Activated naive CD8-positive, alpha-beta T cell treated with anti-CD3 and anti-CD28 coated beads, Interleukin-2, amount 10 ng/mL, durations not matched to agents 7 days and 5 days (primary cell): Measurements from ENCODE around the gene DPY19L1. TPM values are rescaled to one million over a fixed set of nuclear protein-coding genes. Genes with fewer than 3 reads are reported as not detected.
"Not testable (repeated sequence)": the region's sequence is repeated elsewhere in the genome, so short reads cannot be mapped to it uniquely, and the experiment has no call there.

Experiments used
- ATAC-seq: fragments of 150-1000 bp; cut with Tn5 transposase; one replicate; pipeline ENCODE4 v1.10.0; 2021; ENCODE audit warnings: low read depth, moderate library complexity
- POLR2A ChIA-PET: fragments of 350-600 bp; sonication (Branson Sonifier 250); formaldehyde crosslinking; loops from one replicate; lab custom pipeline; 2021; ENCODE audit warnings: antibody characterized with exemption; lab: Charles Lee
- DNase-seq: peaks from one replicate; pipeline ENCODE4 v3.0.0; 2021
- H3K27ac Mint-ChIP-seq: one replicate; pipeline ENCODE4 v1.8.0; 2022; ENCODE audit warnings: mild to moderate bottlenecking, mixed read lengths
- H3K27me3 Mint-ChIP-seq: one replicate; pipeline ENCODE4 v1.8.0; 2022; ENCODE audit warnings: mild to moderate bottlenecking, moderate library complexity, mixed read lengths
- H3K36me3 Mint-ChIP-seq: one replicate; pipeline ENCODE4 v1.8.0; 2021; ENCODE audit warnings: mild to moderate bottlenecking, mixed read lengths
- H3K4me1 Mint-ChIP-seq: one replicate; pipeline ENCODE4 v1.8.0; 2021; ENCODE audit warnings: mixed read lengths
- H3K4me3 Mint-ChIP-seq: one replicate; pipeline ENCODE4 v1.8.0; 2022; ENCODE audit warnings: mild to moderate bottlenecking, moderate library complexity, mixed read lengths
- H3K9me3 Mint-ChIP-seq: one replicate; pipeline ENCODE4 v1.8.0; 2021; ENCODE audit warnings: mixed read lengths
- total RNA-seq, 2 experiments: library from RNA; stranded (reverse); gene quantifications; one replicate each; pipeline ENCODE4 v1.2.3, GENCODE V29; 2021

The DPY19L1 gene
- total RNA-seq, 2 experiments from 2014 or later = 11.1 to 14.0 TPM

DNA sequence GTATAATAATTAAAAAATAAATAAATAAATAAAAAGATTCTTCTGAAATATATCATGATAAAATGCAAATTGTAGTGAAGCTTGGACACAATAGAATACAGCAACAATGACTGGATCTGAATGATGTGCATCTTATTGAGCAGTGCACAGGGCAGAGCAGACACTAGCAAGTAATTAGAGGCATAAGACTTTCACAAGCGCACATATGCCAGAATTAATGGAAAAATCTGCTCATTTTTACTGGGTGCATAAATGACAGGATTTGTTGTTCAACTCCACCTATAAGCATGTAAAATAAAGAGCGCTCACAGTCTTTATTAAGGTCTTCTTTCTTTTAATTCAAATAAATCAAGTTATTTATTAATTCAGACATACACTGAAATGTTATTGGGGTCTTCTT lies 125.0 kb downstream of the DPY19L1 start:
- Mint-ChIP-seq H3K9me3 (peaks cover 3% of the 10 kb centered on the region), H3K4me1 (no peaks in the 10 kb centered on the region), H3K4me3 (no peak overlapping the region), H3K27ac (no peak overlapping the region), H3K27me3 (peaks cover 3% of the 10 kb centered on the region), H3K36me3 (no peaks in the 10 kb centered on the region)
- DNase-seq (no peak), ATAC-seq (no peak)
- POLR2A ChIA-PET = no interaction called here

DNA sequence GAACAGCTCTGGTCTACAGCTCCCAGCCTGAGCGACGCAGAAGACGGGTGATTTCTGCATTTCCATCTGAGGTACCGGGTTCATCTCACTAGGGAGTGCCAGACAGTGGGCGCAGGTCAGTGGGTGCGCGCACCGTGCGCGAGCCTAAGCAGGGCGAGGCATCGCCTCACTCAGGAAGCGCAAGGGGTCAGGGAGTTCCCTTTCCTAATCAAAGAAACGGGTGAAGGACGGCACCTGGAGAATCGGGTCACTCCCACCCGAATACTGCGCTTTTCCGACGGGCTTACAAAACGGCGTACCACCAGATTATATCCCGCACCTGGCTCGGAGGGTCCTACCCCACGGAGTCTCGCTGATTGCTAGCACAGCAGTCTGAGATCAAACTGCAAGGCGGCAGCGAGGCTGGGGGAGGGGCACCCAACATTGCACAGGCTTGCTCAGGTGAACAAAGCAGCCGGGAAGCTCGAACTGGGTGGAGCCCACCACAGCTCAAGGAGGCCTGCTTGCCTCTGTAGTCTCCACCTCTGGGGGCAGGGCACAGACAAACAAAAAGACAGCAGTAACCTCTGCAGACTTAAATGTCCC lies 130.9 kb downstream of the DPY19L1 start:
- DNase-seq, H3K4me1 Mint-ChIP-seq, POLR2A ChIA-PET, H3K27ac Mint-ChIP-seq, ATAC-seq, H3K36me3 Mint-ChIP-seq, H3K9me3 Mint-ChIP-seq, H3K27me3 Mint-ChIP-seq: not testable (repeated sequence)
- peak overlapping the region; percentile 49 for H3K4me3 Mint-ChIP-seq

DNA sequence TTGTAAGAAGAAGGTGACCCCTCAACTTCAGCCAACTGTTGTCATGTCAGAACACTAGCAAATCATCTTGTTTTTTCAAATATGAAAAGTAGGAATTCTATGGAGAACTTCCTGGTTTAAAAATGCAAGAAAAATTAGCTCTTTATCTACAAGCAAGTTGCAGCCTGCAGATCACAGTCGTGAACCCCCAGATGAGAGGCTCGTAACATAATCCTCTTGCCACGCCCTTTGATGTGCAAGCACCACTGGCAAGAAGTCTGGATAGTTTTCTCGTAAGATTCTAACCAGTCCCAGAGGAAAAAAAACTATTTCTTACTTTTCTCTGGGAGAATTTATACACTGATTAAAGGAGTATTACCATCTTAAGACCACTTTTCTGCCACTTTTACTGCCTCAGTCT lies 132.3 kb downstream of the DPY19L1 start:
- DNase-seq = no peak
- POLR2A ChIA-PET = no interaction called here
- H3K4me3 Mint-ChIP-seq = no peak overlapping the region
- no peaks in the 10 kb centered on the region for H3K27me3 Mint-ChIP-seq
- no peak overlapping the region for H3K27ac Mint-ChIP-seq
- no peak for ATAC-seq
- no peaks in the 10 kb centered on the region for H3K4me1 Mint-ChIP-seq
- no peaks in the 10 kb centered on the region for H3K36me3 Mint-ChIP-seq
- H3K9me3 Mint-ChIP-seq = no peaks in the 10 kb centered on the region

DNA sequence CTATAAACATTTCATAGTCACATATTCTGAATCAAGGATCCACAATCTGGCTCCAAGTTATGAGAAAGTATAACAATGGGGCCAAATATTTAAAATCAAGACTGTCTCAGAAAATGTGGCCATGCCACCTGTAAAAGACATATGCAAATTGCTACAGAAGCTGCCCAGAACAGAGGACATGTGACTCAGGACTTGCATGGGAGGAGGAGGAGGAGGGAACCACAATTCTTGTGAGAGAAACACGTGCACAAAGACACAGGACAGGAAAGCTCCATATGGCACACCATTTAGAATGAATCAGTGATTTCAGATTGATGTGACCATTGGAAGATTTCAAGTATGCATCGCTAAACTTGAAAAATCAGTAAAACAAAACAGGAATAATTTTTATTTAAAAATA lies 133.4 kb downstream of the DPY19L1 start:
- H3K27ac Mint-ChIP-seq, H3K4me1 Mint-ChIP-seq, H3K27me3 Mint-ChIP-seq, H3K36me3 Mint-ChIP-seq, POLR2A ChIA-PET, DNase-seq, H3K9me3 Mint-ChIP-seq, H3K4me3 Mint-ChIP-seq, ATAC-seq: not testable (repeated sequence)

GRCh38 chr7:34902182-34902581 lies 135.1 kb downstream of the DPY19L1 start:
- H3K36me3 Mint-ChIP-seq = no peaks in the 10 kb centered on the region
- ATAC-seq (no peak), DNase-seq (no peak)
- no peaks in the 10 kb centered on the region for H3K4me1 Mint-ChIP-seq
- H3K4me3 Mint-ChIP-seq = no peak overlapping the region
- H3K27me3 Mint-ChIP-seq = no peaks in the 10 kb centered on the region
- H3K27ac Mint-ChIP-seq = no peak overlapping the region
- POLR2A ChIA-PET = no interaction called here
- peaks cover 4% of the 10 kb centered on the region for H3K9me3 Mint-ChIP-seq

DNA sequence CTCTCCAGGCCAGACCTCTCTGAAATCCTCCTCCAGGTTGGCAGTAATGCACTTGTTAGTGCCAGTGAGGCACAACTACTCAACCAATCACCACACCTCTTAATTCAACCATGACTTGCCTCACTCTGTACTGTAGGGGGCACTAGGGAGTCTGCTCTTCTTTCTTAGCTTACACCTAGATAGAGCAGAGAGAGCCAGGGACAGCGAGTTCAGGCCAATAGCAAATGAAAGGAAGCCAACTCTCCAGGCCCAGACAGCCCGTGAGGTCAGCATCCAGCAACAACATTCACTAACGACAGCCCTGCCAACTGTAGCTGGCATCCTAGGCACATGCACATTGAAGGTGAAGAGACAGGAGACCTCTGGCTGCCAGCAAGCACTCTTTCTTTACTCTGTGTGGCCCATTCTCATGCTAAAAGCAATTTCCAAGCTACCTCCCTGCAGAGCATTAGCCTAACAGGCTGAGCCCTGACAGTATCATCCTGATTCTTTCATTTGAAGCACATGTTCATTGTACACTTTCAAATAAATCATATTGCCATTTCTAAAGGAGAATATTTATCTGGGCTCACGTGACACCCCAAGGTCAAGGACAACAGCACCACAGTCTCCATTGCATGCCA lies 136.3 kb downstream of the DPY19L1 start:
- DNase-seq (no peak), ATAC-seq (no peak)
- H3K36me3 Mint-ChIP-seq = no peaks in the 10 kb centered on the region
- no peak overlapping the region for H3K27ac Mint-ChIP-seq
- POLR2A ChIA-PET = no interaction called here
- H3K27me3 Mint-ChIP-seq = no peaks in the 10 kb centered on the region
- H3K9me3 Mint-ChIP-seq = peaks cover 6% of the 10 kb centered on the region
- no peaks in the 10 kb centered on the region for H3K4me1 Mint-ChIP-seq
- H3K4me3 Mint-ChIP-seq = no peak overlapping the region

DNA sequence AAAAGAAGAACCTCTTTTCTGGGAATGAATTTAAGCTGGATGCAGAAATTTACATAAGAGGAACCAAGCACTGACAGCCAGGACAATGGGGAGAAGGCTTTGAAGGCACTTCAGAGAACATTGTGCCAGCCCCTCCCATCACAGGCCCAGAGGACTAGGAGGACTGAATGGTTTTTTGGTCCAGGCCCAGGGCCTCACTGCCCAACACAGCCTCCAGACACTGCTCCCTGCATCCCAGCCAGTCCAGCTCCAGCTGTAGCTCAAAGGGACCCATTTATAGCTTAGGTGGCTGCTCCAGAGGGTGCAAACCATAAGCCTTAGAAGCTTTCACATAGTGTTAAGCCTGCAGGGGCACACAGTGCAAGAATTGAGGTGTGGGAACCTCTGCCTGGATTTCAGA lies 142.1 kb downstream of the DPY19L1 start:
- Mint-ChIP-seq H3K27me3 (no peaks in the 10 kb centered on the region), H3K27ac (no peak overlapping the region), H3K36me3 (no peaks in the 10 kb centered on the region), H3K4me3 (no peak overlapping the region), H3K4me1 (no peaks in the 10 kb centered on the region), H3K9me3 (peaks cover 10% of the 10 kb centered on the region)
- no peak for DNase-seq
- ATAC-seq = no peak
- POLR2A ChIA-PET = no interaction called here

DNA sequence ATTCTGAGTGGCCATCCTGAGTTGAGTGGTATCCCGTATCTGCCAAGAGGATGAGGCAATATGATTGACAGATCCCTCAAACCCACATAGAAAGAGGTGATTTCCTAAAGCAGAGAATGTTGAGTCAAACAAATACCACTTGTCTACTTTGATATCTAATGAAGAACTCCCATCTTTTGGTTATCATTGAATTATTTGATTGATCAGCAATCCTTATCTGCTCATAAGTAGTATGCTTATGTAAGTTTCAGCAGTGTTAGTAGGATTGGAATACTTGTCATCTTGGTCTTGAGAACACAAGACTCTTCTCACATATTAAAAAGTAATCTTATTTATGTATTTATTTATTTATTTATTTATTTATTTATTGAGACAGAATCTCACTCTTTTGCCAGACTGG lies 147.3 kb downstream of the DPY19L1 start:
- no peak overlapping the region for H3K27ac Mint-ChIP-seq
- ATAC-seq = no peak

DNA sequence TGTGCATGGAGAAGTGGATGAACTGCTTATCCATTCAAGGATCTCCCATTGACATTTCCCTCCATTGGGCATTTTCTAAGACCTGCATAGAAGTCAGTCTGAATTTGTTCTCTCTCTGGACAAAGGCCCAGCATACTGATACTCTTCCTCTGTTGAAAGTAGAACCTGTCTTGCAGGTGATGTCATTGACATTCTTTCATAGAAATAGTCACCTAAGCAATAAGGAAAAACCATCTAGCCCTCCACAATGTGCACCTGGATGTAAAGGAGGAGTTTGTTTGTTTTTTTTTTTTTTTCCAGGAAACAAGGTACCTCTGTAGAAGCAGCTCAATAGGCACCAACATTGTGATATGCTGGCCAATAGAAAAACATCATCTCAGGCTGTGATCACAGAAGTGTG lies 150.4 kb downstream of the DPY19L1 start:
- Mint-ChIP-seq H3K27me3 (peaks cover 2% of the 10 kb centered on the region), H3K27ac (no peak overlapping the region), H3K4me1 (no peaks in the 10 kb centered on the region), H3K9me3 (peaks cover 15% of the 10 kb centered on the region), H3K36me3 (no peaks in the 10 kb centered on the region), H3K4me3 (no peak overlapping the region)
- ATAC-seq (no peak), DNase-seq (no peak)
- POLR2A ChIA-PET = no interaction called here

More for the DNA sequence above, 147.3 kb downstream of the DPY19L1 start:
- H3K36me3 Mint-ChIP-seq = no peaks in the 10 kb centered on the region
- no peaks in the 10 kb centered on the region for H3K4me1 Mint-ChIP-seq
- POLR2A ChIA-PET = no interaction called here
- no peak overlapping the region for H3K4me3 Mint-ChIP-seq
- H3K9me3 Mint-ChIP-seq = peaks cover 9% of the 10 kb centered on the region
- no peak for DNase-seq
- H3K27me3 Mint-ChIP-seq = peaks cover 2% of the 10 kb centered on the region

- DNase-seq, ATAC-seq, H3K27ac Mint-ChIP-seq, H3K27me3 Mint-ChIP-seq, H3K4me3 Mint-ChIP-seq, H3K36me3 Mint-ChIP-seq, H3K4me1 Mint-ChIP-seq, POLR2A ChIA-PET: not testable (repeated sequence)
- H3K9me3 Mint-ChIP-seq = peaks cover 17% of the 10 kb centered on the region
These were observed 153.4 kb downstream of the DPY19L1 start for GRCh38 chr7:34883855-34884254.

GRCh38 chr7:34879871-34880270 lies 157.4 kb downstream of the DPY19L1 start:
- DNase-seq (no peak), ATAC-seq (no peak)
- H3K27me3 Mint-ChIP-seq = no peaks in the 10 kb centered on the region
- no peak overlapping the region for H3K4me3 Mint-ChIP-seq
- no peak overlapping the region for H3K27ac Mint-ChIP-seq
- H3K4me1 Mint-ChIP-seq = no peaks in the 10 kb centered on the region
- peaks cover 13% of the 10 kb centered on the region for H3K9me3 Mint-ChIP-seq
- POLR2A ChIA-PET = no interaction called here
- H3K36me3 Mint-ChIP-seq = no peaks in the 10 kb centered on the region

DNA sequence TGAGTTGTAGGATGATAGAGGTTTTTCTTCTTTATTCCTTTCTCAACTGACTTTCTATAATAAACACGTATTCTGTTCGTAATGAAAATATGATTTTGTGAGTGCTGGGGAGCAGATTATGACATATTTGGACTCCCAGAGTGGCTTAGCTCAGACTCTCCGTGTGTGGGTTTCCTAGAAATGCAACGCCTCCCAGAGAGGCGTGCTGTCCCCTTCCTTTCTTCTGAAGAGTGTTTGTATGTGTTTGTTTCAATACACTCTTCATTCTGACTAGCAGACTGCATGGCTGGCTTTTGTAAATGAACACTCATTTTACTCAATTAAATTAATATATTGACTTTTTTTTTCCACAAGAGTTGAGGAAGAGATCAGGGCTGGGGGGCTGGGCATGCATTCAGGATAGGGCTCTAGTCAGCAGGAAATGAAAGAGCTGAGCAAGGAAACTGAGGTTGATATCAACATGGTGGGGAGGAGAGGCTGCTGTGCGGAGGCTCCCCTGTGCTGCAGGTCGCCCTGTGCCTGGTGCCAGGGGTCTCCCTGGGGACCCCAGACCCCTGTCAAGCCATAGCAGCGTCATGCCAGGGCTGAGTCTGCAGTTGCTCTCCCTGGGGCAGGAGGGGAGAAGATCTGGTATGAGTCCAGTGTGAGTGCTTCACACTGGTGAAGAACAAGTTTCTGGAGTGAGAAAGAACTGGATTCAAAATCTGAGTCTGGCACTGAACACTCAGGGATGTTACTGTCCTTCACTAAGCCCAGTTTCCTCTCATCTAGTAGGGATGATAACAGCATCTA lies 158.1 kb downstream of the DPY19L1 start:
- ATAC-seq, POLR2A ChIA-PET, H3K4me1 Mint-ChIP-seq: not testable (repeated sequence)

More for the DNA sequence above, 158.1 kb downstream of the DPY19L1 start:
- H3K4me3 Mint-ChIP-seq, H3K27me3 Mint-ChIP-seq, H3K36me3 Mint-ChIP-seq, DNase-seq, H3K27ac Mint-ChIP-seq: not testable (repeated sequence)
- peaks cover 13% of the 10 kb centered on the region for H3K9me3 Mint-ChIP-seq
